ENCODE measurements around the gene SNX2.

SNX2 gene

GRCh38 chr5:122790354-122791103 is 15.6 kb downstream of the SNX2 start:
- TF ChIP-seq CTCF (IDR thresholded peaks at IDR 0.05; ENCODE audit: insufficient read depth, low read depth, low read length, missing control alignments): no peak
- peak; percentile 22 for DNase-seq (ENCODE audit: low read depth)
- H3K4me3 ChIP-seq (ENCODE audit: low read depth, low read length): no peak overlapping the region

DNA sequence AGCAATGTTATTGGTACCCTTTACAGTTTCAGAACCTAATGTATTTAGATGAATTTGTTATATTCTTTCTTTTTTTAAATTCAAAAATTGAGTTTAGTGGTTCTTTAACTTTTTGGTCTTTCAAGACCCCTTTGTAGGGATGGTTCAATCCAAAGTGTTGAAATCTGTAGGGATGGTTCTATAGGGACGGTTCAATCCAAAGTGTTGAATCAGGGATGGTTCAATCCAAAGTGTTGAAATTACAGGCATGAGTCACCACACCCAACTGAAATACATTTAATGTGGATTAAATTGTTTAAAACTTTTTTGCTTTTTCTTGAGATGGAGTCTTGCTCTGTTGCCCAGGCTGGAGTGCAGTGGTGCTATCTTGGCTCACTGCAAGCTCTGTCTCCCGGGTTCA is 30.6 kb downstream of the SNX2 start:
- DNase-seq (ENCODE audit: low read depth): no peak
- no peak for TF ChIP-seq CTCF (IDR thresholded peaks at IDR 0.05; ENCODE audit: insufficient read depth, low read depth, low read length, missing control alignments)

GRCh38 chr5:122810405-122810804 is 35.5 kb downstream of the SNX2 start:
- H3K4me3 ChIP-seq (ENCODE audit: low read depth, low read length): no peak overlapping the region
- TF ChIP-seq CTCF (IDR thresholded peaks at IDR 0.05; ENCODE audit: insufficient read depth, low read depth, low read length, missing control alignments): no peak
- DNase-seq (ENCODE audit: low read depth): no peak

More for the DNA sequence above, 30.6 kb downstream of the SNX2 start:
- H3K4me3 ChIP-seq (ENCODE audit: low read depth, low read length): no peak overlapping the region

GRCh38 chr5:122815218-122815767 is 40.4 kb downstream of the SNX2 start:
- no peak for TF ChIP-seq CTCF (IDR thresholded peaks at IDR 0.05; ENCODE audit: insufficient read depth, low read depth, low read length, missing control alignments)

DNA sequence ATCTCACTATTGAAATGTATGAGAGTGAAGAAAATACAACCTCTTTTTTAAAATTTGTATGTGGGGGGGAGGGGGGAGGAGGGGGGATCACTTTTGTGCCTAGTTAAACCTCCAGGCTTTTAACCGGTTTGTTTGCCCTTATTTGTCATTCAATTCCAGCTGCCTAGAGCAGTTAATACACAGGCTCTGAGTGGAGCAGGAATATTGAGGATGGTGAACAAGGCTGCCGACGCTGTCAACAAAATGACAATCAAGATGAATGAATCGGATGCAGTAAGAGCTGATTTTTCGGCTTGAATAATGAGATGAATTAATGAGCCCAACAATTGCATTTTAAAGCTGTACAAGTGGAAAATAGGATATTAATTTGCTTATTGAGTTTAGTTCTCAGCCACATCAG is 41.9 kb downstream of the SNX2 start:
- no peak for DNase-seq (ENCODE audit: low read depth)
- no peak overlapping the region for H3K4me3 ChIP-seq (ENCODE audit: low read depth, low read length)
- no peak for TF ChIP-seq CTCF (IDR thresholded peaks at IDR 0.05; ENCODE audit: insufficient read depth, low read depth, low read length, missing control alignments)

More at GRCh38 chr5:122815218-122815767, 40.4 kb downstream of the SNX2 start:
- H3K4me3 ChIP-seq (ENCODE audit: low read depth, low read length): no peak overlapping the region
- no peak for DNase-seq (ENCODE audit: low read depth)

- no peak overlapping the region for H3K4me3 ChIP-seq (ENCODE audit: low read depth, low read length)
- no peak for TF ChIP-seq CTCF (IDR thresholded peaks at IDR 0.05; ENCODE audit: insufficient read depth, low read depth, low read length, missing control alignments)
- DNase-seq (ENCODE audit: low read depth): no peak
Measured at GRCh38 chr5:122831984-122832383, 57.1 kb downstream of the SNX2 start.

Data from GM12865 (cell line).